ENCODE results near the gene SLC2A9. TPM values are rescaled to one million over a fixed set of nuclear protein-coding genes. Genes with fewer than 3 reads are reported as not detected.

Gene SLC2A9
- total and polyA plus RNA-seq, 2 experiments from 2014 or later, result 6.2 to 7.8 TPM

DNA sequence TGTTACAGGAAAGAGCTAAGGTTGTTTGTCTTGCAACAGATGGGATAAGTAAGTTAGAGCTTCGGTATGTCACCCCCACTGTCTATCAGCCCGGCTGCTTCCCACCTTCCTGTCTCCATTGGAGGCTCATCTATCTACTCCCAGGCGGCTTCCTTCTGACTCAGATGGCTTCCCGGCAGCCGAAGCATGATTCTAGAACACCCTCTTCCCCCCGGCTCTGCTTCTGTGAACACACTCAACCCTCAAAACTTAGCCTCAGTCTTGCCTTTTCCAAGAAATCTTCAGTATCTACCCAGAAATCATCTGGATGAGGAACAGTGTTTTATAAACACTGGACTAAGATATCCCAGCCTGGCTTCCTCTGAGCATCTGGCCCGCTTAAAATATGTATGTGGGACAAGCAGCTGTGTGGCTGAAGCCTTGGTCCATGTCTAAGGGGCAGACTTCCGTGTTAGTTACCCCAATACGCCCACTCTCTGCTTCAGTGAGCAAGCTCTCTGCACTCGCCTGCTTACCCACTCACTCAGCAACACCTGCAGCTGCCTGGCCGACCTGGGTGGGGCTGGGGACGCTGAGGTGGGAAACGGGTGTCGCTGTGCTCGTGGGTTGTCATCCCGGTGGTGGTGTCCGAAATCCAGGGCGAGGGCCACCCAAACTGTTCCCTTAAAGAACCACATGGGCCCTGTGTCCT is 12.0 kb upstream of the SLC2A9 start:
- Histone ChIP-seq H3K4me1 (ENCODE audit: insufficient read depth) (peaks cover 19% of the 10 kb centered on the region), H2AFZ (no peak overlapping the region), H3K9me2 (replicated peaks; ENCODE audit: insufficient read depth) (no peaks in the 10 kb centered on the region), H4K20me1 (ENCODE audit: insufficient read depth, poor library complexity, severe bottlenecking) (no peaks in the 10 kb centered on the region), H3K27me3 (no peaks in the 10 kb centered on the region), H3K4me2 (no peak overlapping the region), H3K4me3 (no peak overlapping the region), H3K36me3 (replicated peaks; ENCODE audit: insufficient read depth, low read depth) (no peaks in the 10 kb centered on the region), H3K27ac (no peak overlapping the region), H3K9me3 (ENCODE audit: low read depth) (no peaks in the 10 kb centered on the region), H3K79me2 (no peaks in the 10 kb centered on the region)
- TF ChIP-seq EZH2 (IDR thresholded peaks at IDR 0.05; ENCODE audit: borderline replicate concordance) (no peak), EZH2phosphoT487 (IDR thresholded peaks at IDR 0.05; ENCODE audit: low read depth, severe bottlenecking, unreplicated experiment) (no peak)
- TF ChIP-seq, protein P1, sequence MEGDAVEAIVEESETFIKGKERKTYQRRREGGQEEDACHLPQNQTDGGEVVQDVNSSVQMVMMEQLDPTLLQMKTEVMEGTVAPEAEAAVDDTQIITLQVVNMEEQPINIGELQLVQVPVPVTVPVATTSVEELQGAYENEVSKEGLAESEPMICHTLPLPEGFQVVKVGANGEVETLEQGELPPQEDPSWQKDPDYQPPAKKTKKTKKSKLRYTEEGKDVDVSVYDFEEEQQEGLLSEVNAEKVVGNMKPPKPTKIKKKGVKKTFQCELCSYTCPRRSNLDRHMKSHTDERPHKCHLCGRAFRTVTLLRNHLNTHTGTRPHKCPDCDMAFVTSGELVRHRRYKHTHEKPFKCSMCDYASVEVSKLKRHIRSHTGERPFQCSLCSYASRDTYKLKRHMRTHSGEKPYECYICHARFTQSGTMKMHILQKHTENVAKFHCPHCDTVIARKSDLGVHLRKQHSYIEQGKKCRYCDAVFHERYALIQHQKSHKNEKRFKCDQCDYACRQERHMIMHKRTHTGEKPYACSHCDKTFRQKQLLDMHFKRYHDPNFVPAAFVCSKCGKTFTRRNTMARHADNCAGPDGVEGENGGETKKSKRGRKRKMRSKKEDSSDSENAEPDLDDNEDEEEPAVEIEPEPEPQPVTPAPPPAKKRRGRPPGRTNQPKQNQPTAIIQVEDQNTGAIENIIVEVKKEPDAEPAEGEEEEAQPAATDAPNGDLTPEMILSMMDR (IDR thresholded peaks at IDR 0.05; ENCODE audit: poor library complexity), result no peak
- 68% methylated on average over 18 of the region's 18 CpGs for whole genome bisulfite sequencing (ENCODE audit: low lambda C conversion rate, missing lambda C conversion rate)
- peak; percentile 39 for DNase-seq (ENCODE audit: low spot score)

DNA sequence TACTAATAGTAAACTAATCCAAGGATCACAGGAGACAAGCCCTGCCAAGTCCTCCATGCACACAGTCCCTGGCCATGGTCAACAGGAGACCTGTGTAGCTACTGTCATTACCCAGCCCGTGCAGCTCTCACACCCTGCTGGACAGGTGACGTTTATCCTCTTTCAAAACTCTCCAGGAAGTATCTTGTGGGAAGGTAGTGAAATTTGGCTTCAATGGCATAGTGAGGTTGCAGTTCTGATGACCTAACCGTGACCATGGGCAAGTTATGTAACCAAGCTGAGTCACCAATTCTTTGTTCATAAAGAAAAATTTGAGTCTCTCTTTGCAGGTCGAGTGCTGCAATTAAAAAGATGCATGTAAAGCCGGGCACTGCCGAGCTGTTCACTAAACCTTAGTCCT is 11.3 kb upstream of the SLC2A9 start:
- no peak overlapping the region for H3K27ac ChIP-seq
- H3K79me2 ChIP-seq, result no peaks in the 10 kb centered on the region
- TF ChIP-seq EZH2 (IDR thresholded peaks at IDR 0.05; ENCODE audit: borderline replicate concordance) (no peak), EZH2phosphoT487 (IDR thresholded peaks at IDR 0.05; ENCODE audit: low read depth, severe bottlenecking, unreplicated experiment) (no peak)
- TF ChIP-seq, protein P1 (IDR thresholded peaks at IDR 0.05; ENCODE audit: poor library complexity), result no peak
- no peak for DNase-seq (ENCODE audit: low spot score)
- H3K4me3 ChIP-seq, result no peak overlapping the region
- H3K9me2 ChIP-seq (replicated peaks; ENCODE audit: insufficient read depth), result no peaks in the 10 kb centered on the region
- H4K20me1 ChIP-seq (ENCODE audit: insufficient read depth, poor library complexity, severe bottlenecking), result no peaks in the 10 kb centered on the region
- WGBS (ENCODE audit: low lambda C conversion rate, missing lambda C conversion rate), result 73% methylated on average over 6 of the region's 6 CpGs
- no peaks in the 10 kb centered on the region for H3K27me3 ChIP-seq
- no peaks in the 10 kb centered on the region for H3K9me3 ChIP-seq (ENCODE audit: low read depth)
- no peaks in the 10 kb centered on the region for H3K36me3 ChIP-seq (replicated peaks; ENCODE audit: insufficient read depth, low read depth)
- no peak overlapping the region for H2AFZ ChIP-seq
- H3K4me2 ChIP-seq, result no peak overlapping the region
- H3K4me1 ChIP-seq (ENCODE audit: insufficient read depth), result peaks cover 19% of the 10 kb centered on the region

DNA sequence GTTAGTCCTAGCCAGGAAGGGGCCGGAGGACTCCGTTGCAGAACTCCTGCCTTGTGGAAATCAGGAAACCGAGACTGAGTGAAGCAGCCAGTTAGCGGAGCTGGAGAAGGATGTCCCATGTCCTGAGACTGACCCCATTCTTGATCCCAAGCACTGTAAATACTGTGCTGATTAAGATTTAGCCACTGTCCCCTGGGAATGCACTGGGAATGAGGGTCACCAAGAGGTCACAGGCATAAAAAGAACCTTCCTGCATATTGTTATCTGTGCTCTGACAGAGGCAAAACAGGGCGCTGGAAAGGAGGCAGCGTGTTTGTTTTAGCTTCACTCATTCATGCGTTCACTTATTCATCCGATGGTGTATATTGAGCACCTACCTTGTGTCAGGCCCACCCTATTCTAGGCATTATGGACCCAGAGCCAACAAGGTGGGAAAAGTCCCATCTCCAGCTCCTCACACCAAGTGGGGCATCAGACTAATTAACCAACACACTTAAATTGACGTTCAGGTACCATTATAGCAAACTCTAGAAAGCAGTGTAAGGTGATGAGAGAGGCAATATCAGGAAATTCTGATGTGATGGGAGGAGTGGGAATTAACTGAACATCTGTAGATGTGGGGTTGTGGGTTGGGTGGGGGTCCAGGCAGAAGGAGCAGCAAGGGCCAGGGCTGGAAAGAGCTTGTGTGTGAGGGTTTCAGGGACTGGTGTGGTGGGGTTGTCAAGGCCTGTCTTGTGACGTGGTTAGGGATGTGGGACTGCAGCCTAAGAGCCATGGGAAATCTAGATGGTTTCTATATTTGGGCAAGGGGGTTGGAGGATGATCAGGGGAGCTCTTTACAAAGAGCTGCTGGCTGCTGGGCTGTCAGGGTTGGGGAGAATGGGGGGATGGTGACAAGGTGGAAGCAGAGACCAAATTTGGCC is 10.6 kb upstream of the SLC2A9 start:
- no peaks in the 10 kb centered on the region for H3K79me2 ChIP-seq
- no peak overlapping the region for H2AFZ ChIP-seq
- H3K9me2 ChIP-seq (replicated peaks; ENCODE audit: insufficient read depth), result no peaks in the 10 kb centered on the region
- no peaks in the 10 kb centered on the region for H3K36me3 ChIP-seq (replicated peaks; ENCODE audit: insufficient read depth, low read depth)
- H3K4me2 ChIP-seq, result no peak overlapping the region
- H3K27ac ChIP-seq, result no peak overlapping the region
- DNase-seq (ENCODE audit: low spot score), result no peak
- WGBS (ENCODE audit: low lambda C conversion rate, missing lambda C conversion rate), result 69% methylated on average over 10 of the region's 10 CpGs
- no peaks in the 10 kb centered on the region for H3K27me3 ChIP-seq
- no peaks in the 10 kb centered on the region for H3K9me3 ChIP-seq (ENCODE audit: low read depth)
- H3K4me1 ChIP-seq (ENCODE audit: insufficient read depth), result peaks cover 19% of the 10 kb centered on the region
- no peaks in the 10 kb centered on the region for H4K20me1 ChIP-seq (ENCODE audit: insufficient read depth, poor library complexity, severe bottlenecking)
- no peak for TF ChIP-seq EZH2phosphoT487 (IDR thresholded peaks at IDR 0.05; ENCODE audit: low read depth, severe bottlenecking, unreplicated experiment)
- TF ChIP-seq, protein P1 (IDR thresholded peaks at IDR 0.05; ENCODE audit: poor library complexity), result no peak
- TF ChIP-seq EZH2 (IDR thresholded peaks at IDR 0.05; ENCODE audit: borderline replicate concordance), result no peak
- H3K4me3 ChIP-seq, result no peak overlapping the region

Data from hepatocyte (in vitro differentiated cells).